Activated naive CD4-positive, alpha-beta T cell treated with anti-CD3 and anti-CD28 coated beads, Interleukin-2, amount 50 U/mL, for 24 hours (primary cell): ENCODE data around the gene REM1.
A peak's percentile ranks its signal among the peaks of the same experiment; 100 is the strongest.
"Not testable (repeated sequence)": the region's sequence is repeated elsewhere in the genome, so short reads cannot be mapped to it uniquely, and the experiment has no call there.

Experiments used
- H3K27ac Mint-ChIP-seq: one replicate; pipeline ENCODE4 v1.8.0; 2021; ENCODE audit warnings: mild to moderate bottlenecking, mixed read lengths
- H3K27me3 Mint-ChIP-seq: one replicate; pipeline ENCODE4 v1.8.0; 2021; ENCODE audit warnings: mixed read lengths
- H3K36me3 Mint-ChIP-seq: one replicate; pipeline ENCODE4 v1.8.0; 2021; ENCODE audit warnings: mixed read lengths
- H3K4me1 Mint-ChIP-seq: one replicate; pipeline ENCODE4 v1.8.0; 2021; ENCODE audit warnings: mixed read lengths
- H3K4me3 Mint-ChIP-seq: one replicate; pipeline ENCODE4 v1.8.0; 2021; ENCODE audit warnings: mild to moderate bottlenecking, mixed read lengths
- H3K9me3 Mint-ChIP-seq: one replicate; pipeline ENCODE4 v1.8.0; 2021; ENCODE audit warnings: mixed read lengths

The REM1 gene

GRCh38 chr20:31508517-31509244 is 33.6 kb downstream of the REM1 start:
- Mint-ChIP-seq H3K36me3 (peaks cover 2% of the 10 kb centered on the region), H3K27ac (no peak overlapping the region), H3K4me3 (no peak overlapping the region), H3K27me3 (peaks cover 3% of the 10 kb centered on the region), H3K9me3 (no peaks in the 10 kb centered on the region), H3K4me1 (peaks cover 2% of the 10 kb centered on the region)

GRCh38 chr20:31514154-31515071 is 39.3 kb downstream of the REM1 start, which contains the start of gene HM13:
HM13 (plus strand) TSS chr20:31514442; CDS start chr20:31514552, 110 bp downstream.
- no peaks in the 10 kb centered on the region for H3K9me3 Mint-ChIP-seq
- peak within 1 kb of the TSS; percentile 81 for H3K4me3 Mint-ChIP-seq
- H3K27me3 Mint-ChIP-seq, result no peaks in the 10 kb centered on the region
- H3K36me3 Mint-ChIP-seq, result peaks cover 3% of the 10 kb centered on the region
- H3K4me1 Mint-ChIP-seq, result peaks cover 8% of the 10 kb centered on the region
- peak within 1 kb of the TSS; percentile 62 for H3K27ac Mint-ChIP-seq

GRCh38 chr20:31515072-31515774 is 40.1 kb downstream of the REM1 start:
- Mint-ChIP-seq H3K36me3 (peaks cover 3% of the 10 kb centered on the region), H3K9me3 (no peaks in the 10 kb centered on the region), H3K27me3 (no peaks in the 10 kb centered on the region), H3K4me3 (no peak overlapping the region), H3K4me1 (peaks cover 13% of the 10 kb centered on the region), H3K27ac (no peak overlapping the region)

- peaks cover 3% of the 10 kb centered on the region for H3K36me3 Mint-ChIP-seq
- no peaks in the 10 kb centered on the region for H3K9me3 Mint-ChIP-seq
- H3K4me3 Mint-ChIP-seq, result no peak overlapping the region
- H3K27ac Mint-ChIP-seq, result no peak overlapping the region
- H3K27me3 Mint-ChIP-seq, result no peaks in the 10 kb centered on the region
- H3K4me1 Mint-ChIP-seq, result peaks cover 18% of the 10 kb centered on the region
Measured at GRCh38 chr20:31515775-31516107, 40.7 kb downstream of the REM1 start.

GRCh38 chr20:31516166-31516565 is 41.1 kb downstream of the REM1 start:
- Mint-ChIP-seq H3K36me3 (peaks cover 3% of the 10 kb centered on the region), H3K27me3 (no peaks in the 10 kb centered on the region), H3K4me3 (no peak overlapping the region), H3K9me3 (no peaks in the 10 kb centered on the region), H3K4me1 (peaks cover 23% of the 10 kb centered on the region), H3K27ac (no peak overlapping the region)

GRCh38 chr20:31516651-31517050 is 41.6 kb downstream of the REM1 start:
- H3K36me3 Mint-ChIP-seq, result peaks cover 3% of the 10 kb centered on the region
- H3K9me3 Mint-ChIP-seq, result no peaks in the 10 kb centered on the region
- peaks cover 23% of the 10 kb centered on the region for H3K4me1 Mint-ChIP-seq
- H3K27me3 Mint-ChIP-seq, result no peaks in the 10 kb centered on the region
- H3K27ac Mint-ChIP-seq, result no peak overlapping the region
- H3K4me3 Mint-ChIP-seq, result no peak overlapping the region

GRCh38 chr20:31517373-31517772 is 42.3 kb downstream of the REM1 start:
- Mint-ChIP-seq H3K4me1 (peaks cover 24% of the 10 kb centered on the region), H3K4me3 (no peak overlapping the region), H3K27me3 (no peaks in the 10 kb centered on the region), H3K27ac (no peak overlapping the region), H3K36me3 (peaks cover 4% of the 10 kb centered on the region), H3K9me3 (no peaks in the 10 kb centered on the region)

GRCh38 chr20:31521267-31521666 is 46.2 kb downstream of the REM1 start:
- peaks cover 45% of the 10 kb centered on the region for H3K4me1 Mint-ChIP-seq
- not testable (repeated sequence) for H3K27ac Mint-ChIP-seq, H3K9me3 Mint-ChIP-seq, H3K36me3 Mint-ChIP-seq, H3K4me3 Mint-ChIP-seq, H3K27me3 Mint-ChIP-seq

- no peak overlapping the region for H3K4me3 Mint-ChIP-seq
- no peaks in the 10 kb centered on the region for H3K9me3 Mint-ChIP-seq
- H3K27me3 Mint-ChIP-seq, result no peaks in the 10 kb centered on the region
- peaks cover 49% of the 10 kb centered on the region for H3K4me1 Mint-ChIP-seq
- peaks cover 8% of the 10 kb centered on the region for H3K36me3 Mint-ChIP-seq
- H3K27ac Mint-ChIP-seq, result no peak overlapping the region
Measured at GRCh38 chr20:31522731-31523130, 47.6 kb downstream of the REM1 start.

- Mint-ChIP-seq H3K4me3 (no peak overlapping the region), H3K27ac (no peak overlapping the region), H3K36me3 (peaks cover 8% of the 10 kb centered on the region), H3K4me1 (peaks cover 49% of the 10 kb centered on the region), H3K27me3 (no peaks in the 10 kb centered on the region), H3K9me3 (no peaks in the 10 kb centered on the region)
Measured at GRCh38 chr20:31523361-31524283, 48.5 kb downstream of the REM1 start.

GRCh38 chr20:31527266-31527665 is 52.2 kb downstream of the REM1 start:
- no peak overlapping the region for H3K27ac Mint-ChIP-seq
- H3K36me3 Mint-ChIP-seq, result peaks cover 4% of the 10 kb centered on the region
- H3K4me3 Mint-ChIP-seq, result no peak overlapping the region
- H3K9me3 Mint-ChIP-seq, result no peaks in the 10 kb centered on the region
- H3K4me1 Mint-ChIP-seq, result peaks cover 25% of the 10 kb centered on the region
- no peaks in the 10 kb centered on the region for H3K27me3 Mint-ChIP-seq
